Neural cell (in vitro differentiated cells): ENCODE results near the gene ITGB5. TPM values are rescaled to one million over a fixed set of nuclear protein-coding genes. Genes with fewer than 3 reads are reported as not detected.

Source experiments
- H2AFZ ChIP-seq: fragments of 200-600, 300-800 bp; sonication (generic), shearing (Covaris generic); 2 replicates; pipeline ENCODE4 v1.6.0; 2014; ENCODE audit warnings: low read depth, mild to moderate bottlenecking, antibody characterized with exemption, low read length, moderate library complexity
- H3F3A ChIP-seq: fragments of 200-600 bp; shearing (Covaris generic); 2 replicates; pipeline ENCODE4 v1.6.1; 2016; ENCODE audit warnings: mild to moderate bottlenecking, moderate library complexity, mixed read lengths, antibody characterized with exemption, low read length; ENCODE audit not compliant: insufficient read depth, poor library complexity, severe bottlenecking
- H3K27ac ChIP-seq: fragments of 200-600, 300-800 bp; sonication (generic), shearing (Covaris generic); 2 replicates; pipeline ENCODE4 v1.5.1; 2014; ENCODE audit warnings: mild to moderate bottlenecking, low read length, moderate library complexity
- H3K27me3 ChIP-seq: fragments of 300-800, 200-600 bp; sonication (generic), shearing (Covaris generic); 2 replicates; pipeline ENCODE4 v1.6.0; 2014; ENCODE audit warnings: mild to moderate bottlenecking, low read depth, low read length, moderate library complexity; ENCODE audit not compliant: insufficient read depth
- H3K36me3 ChIP-seq: fragments of 300-800, 200-600 bp; sonication (generic), shearing (Covaris generic); 2 replicates; pipeline ENCODE4 v1.5.1; 2014; ENCODE audit warnings: mild to moderate bottlenecking, antibody characterized with exemption, low read length, moderate library complexity; ENCODE audit not compliant: insufficient read depth
- H3K4me2 ChIP-seq: fragments of 300-800, 200-600 bp; sonication (generic), shearing (Covaris generic); 2 replicates; pipeline ENCODE4 v1.6.0; 2014; ENCODE audit warnings: mild to moderate bottlenecking, low read length
- H3K4me3 ChIP-seq: fragments of 300-800, 200-600 bp; sonication (generic), shearing (Covaris generic); 2 replicates; pipeline ENCODE4 v1.5.1; 2014; ENCODE audit warnings: mild to moderate bottlenecking, low read length, moderate library complexity
- H3K79me2 ChIP-seq: fragments of 200-600 bp; shearing (Covaris generic); replicated peaks from 2 replicates; pipeline ENCODE4 v1.6.0; 2014; ENCODE audit warnings: mild to moderate bottlenecking, low read length, moderate library complexity; ENCODE audit not compliant: insufficient read depth
- H3K9ac ChIP-seq: fragments of 300-800, 200-600 bp; sonication (generic), shearing (Covaris generic); 2 replicates; pipeline ENCODE4 v1.6.1; 2016; ENCODE audit warnings: mild to moderate bottlenecking, low read length, mixed read lengths
- H3K9me2 ChIP-seq: fragments of 200-600 bp; shearing (Covaris generic); 2 replicates; pipeline ENCODE4 v1.6.1; 2016; ENCODE audit warnings: mild to moderate bottlenecking, low read length, mixed read lengths; ENCODE audit not compliant: insufficient read depth
- H3K9me3 ChIP-seq: fragments of 200-600, 300-800 bp; sonication (generic), shearing (Covaris generic); 2 replicates; pipeline ENCODE4 v1.6.1; 2016; ENCODE audit warnings: mild to moderate bottlenecking, mixed run types, low read length, moderate library complexity, mixed read lengths
- H4K20me1 ChIP-seq: fragments of 200-600 bp; shearing (Covaris generic); 2 replicates; pipeline ENCODE4 v1.6.1; 2016; ENCODE audit warnings: mild to moderate bottlenecking, mixed run types; ENCODE audit not compliant: insufficient read depth
- CTCF ChIP-seq: fragments of 450-650 bp; IDR thresholded peaks from 2 replicates; pipeline ENCODE4 v1.5.1; 2014; ENCODE audit warnings: antibody characterized with exemption, mild to moderate bottlenecking, moderate library complexity; ENCODE audit not compliant: poor library complexity, severe bottlenecking
- EP300 ChIP-seq: fragments of 450-650 bp; conservative IDR thresholded peaks from 2 replicates; pipeline ENCODE4 v1.6.1; 2014; ENCODE audit warnings: antibody characterized with exemption, mild to moderate bottlenecking, moderate library complexity; ENCODE audit not compliant: poor library complexity, severe bottlenecking
- EZH2 ChIP-seq: fragments of 200-600, 300-800 bp; shearing (Covaris generic), sonication (generic); IDR thresholded peaks from 2 replicates; pipeline ENCODE4 v1.6.1; 2014; ENCODE audit warnings: antibody characterized with exemption, low read length, borderline replicate concordance, mild to moderate bottlenecking; ENCODE audit not compliant: insufficient read depth, poor library complexity, severe bottlenecking
- MXI1 ChIP-seq: fragments of 450-650 bp; conservative IDR thresholded peaks from 2 replicates; pipeline ENCODE4 v1.6.1; 2014; ENCODE audit warnings: antibody characterized with exemption, mild to moderate bottlenecking; ENCODE audit not compliant: poor library complexity, severe bottlenecking
- POLR2AphosphoS5 ChIP-seq: IDR thresholded peaks from 2 replicates; pipeline ENCODE4 v1.6.1; 2012
- RAD21 ChIP-seq: fragments of 450-650 bp; conservative IDR thresholded peaks from 2 replicates; pipeline ENCODE4 v1.6.1; 2014; ENCODE audit warnings: antibody characterized with exemption, mild to moderate bottlenecking, moderate library complexity
- REST ChIP-seq: IDR thresholded peaks from 2 replicates; pipeline ENCODE4 v1.6.1; 2012; ENCODE audit warnings: borderline replicate concordance
- SMC3 ChIP-seq: fragments of 450-650 bp; conservative IDR thresholded peaks from 2 replicates; pipeline ENCODE4 v1.6.1; 2014; ENCODE audit warnings: antibody characterized with exemption, mild to moderate bottlenecking, moderate library complexity; ENCODE audit not compliant: poor library complexity
- TAF1 ChIP-seq: IDR thresholded peaks from 2 replicates; pipeline ENCODE4 v1.6.1; 2012; ENCODE audit warnings: low read depth
- polyA plus RNA-seq: library from polyadenylated mRNA; depleted of rRNA; stranded (reverse); fragments of >200 nt; gene quantifications from 2 replicates; pipeline ENCODE4 v1.2.3, GENCODE V29; 2014

Gene ITGB5
- polyA plus RNA-seq, 1 donor from 2014 or later = 1.2 TPM

- Histone ChIP-seq H3K4me3 (no peak overlapping the region), H3K27ac (no peak overlapping the region), H3K9ac (no peak overlapping the region), H3K9me3 (no peaks in the 10 kb centered on the region), H2AFZ (no peak overlapping the region), H3K79me2 (no peaks in the 10 kb centered on the region), H4K20me1 (no peaks in the 10 kb centered on the region), H3K4me2 (no peak overlapping the region), H3F3A (no peaks in the 10 kb centered on the region), H3K36me3 (no peaks in the 10 kb centered on the region), H3K27me3 (no peaks in the 10 kb centered on the region), H3K9me2 (no peaks in the 10 kb centered on the region)
- TF ChIP-seq EP300 = no peak
- TF ChIP-seq EZH2 = no peak
- TF ChIP-seq REST = no peak
- TF ChIP-seq RAD21 = no peak
- no peak for TF ChIP-seq MXI1
- TF ChIP-seq SMC3 = no peak
- no peak for TF ChIP-seq TAF1
- no peak for TF ChIP-seq POLR2AphosphoS5
These were observed 19.7 kb downstream of the ITGB5 start for GRCh38 chr3:124867511-124867910.

- Histone ChIP-seq H3K4me3 (no peak overlapping the region), H3K27ac (no peak overlapping the region), H2AFZ (no peak overlapping the region), H3K9me3 (no peaks in the 10 kb centered on the region), H3K27me3 (no peaks in the 10 kb centered on the region), H3K4me2 (no peak overlapping the region), H4K20me1 (no peaks in the 10 kb centered on the region), H3K9ac (no peak overlapping the region), H3K9me2 (no peaks in the 10 kb centered on the region), H3F3A (no peaks in the 10 kb centered on the region), H3K36me3 (no peaks in the 10 kb centered on the region), H3K79me2 (no peaks in the 10 kb centered on the region)
- TF ChIP-seq POLR2AphosphoS5 (no peak), SMC3 (no peak), MXI1 (no peak), EZH2 (no peak), CTCF (no peak), RAD21 (no peak), REST (no peak), EP300 (no peak), TAF1 (no peak)
These were observed 25.2 kb downstream of the ITGB5 start for GRCh38 chr3:124862006-124862405.
